KMS-11 (cell line): ENCODE measurements around the gene ARSK.

Experiments used
- H2AFZ ChIP-seq: fragments of 200-600 bp; sonication (generic); 2 replicates; pipeline ENCODE4 v1.6.1; 2016; ENCODE audit warnings: antibody characterized with exemption, mixed run types, low read depth
- H3K27ac ChIP-seq: fragments of 200-600 bp; sonication (generic); 2 replicates; pipeline ENCODE4 v1.6.1; 2016; ENCODE audit warnings: mild to moderate bottlenecking, mixed run types
- H3K27me3 ChIP-seq: fragments of 200-600 bp; sonication (generic); 2 replicates; pipeline ENCODE4 v1.6.1; 2017; ENCODE audit warnings: mild to moderate bottlenecking, low read depth, mixed run types, moderate library complexity; ENCODE audit not compliant: insufficient read depth
- H3K36me3 ChIP-seq: fragments of 200-600 bp; sonication (generic); 2 replicates; pipeline ENCODE4 v1.6.1; 2017; ENCODE audit warnings: mild to moderate bottlenecking, mixed run types; ENCODE audit not compliant: insufficient read depth
- H3K4me1 ChIP-seq: fragments of 200-600 bp; sonication (generic); 2 replicates; pipeline ENCODE4 v1.6.1; 2016; ENCODE audit warnings: mild to moderate bottlenecking, low read depth, mixed run types; ENCODE audit not compliant: poor library complexity, severe bottlenecking
- H3K4me2 ChIP-seq: fragments of 200-600 bp; sonication (generic); 2 replicates; pipeline ENCODE4 v1.7.0; 2016; ENCODE audit warnings: mild to moderate bottlenecking, mixed run types
- H3K4me3 ChIP-seq: fragments of 200-600 bp; sonication (generic); IDR thresholded peaks from 2 replicates; pipeline ENCODE4 v1.6.1; 2017; ENCODE audit warnings: low read depth, low read length, mixed read lengths; ENCODE audit not compliant: insufficient read depth
- H3K79me2 ChIP-seq: fragments of 200-600 bp; sonication (generic); 2 replicates; pipeline ENCODE4 v1.6.1; 2016; ENCODE audit warnings: low read depth, mixed run types; ENCODE audit not compliant: insufficient read depth
- H3K9ac ChIP-seq: fragments of 200-600 bp; sonication (generic); 2 replicates; pipeline ENCODE4 v1.6.1; 2016; ENCODE audit warnings: mild to moderate bottlenecking, mixed run types
- H4K20me1 ChIP-seq: fragments of 200-600 bp; sonication (generic); 2 replicates; pipeline ENCODE4 v1.6.1; 2016; ENCODE audit warnings: mild to moderate bottlenecking, mixed run types; ENCODE audit not compliant: insufficient read depth
- CTCF ChIP-seq: fragments of 200-600 bp; sonication (generic); conservative IDR thresholded peaks from 2 replicates; pipeline ENCODE4 v1.6.1; 2017; ENCODE audit warnings: low read depth, mild to moderate bottlenecking, antibody characterized with exemption, low read length, moderate library complexity, mixed read lengths

ARSK gene

GRCh38 chr5:95611396-95611795, 56.5 kb downstream of the ARSK start:
- Histone ChIP-seq H4K20me1 (no peaks in the 10 kb centered on the region), H3K27me3 (no peaks in the 10 kb centered on the region), H3K4me2 (no peak overlapping the region), H3K27ac (no peak overlapping the region), H3K4me3 (no peak overlapping the region), H3K79me2 (no peaks in the 10 kb centered on the region), H3K9ac (no peak overlapping the region), H2AFZ (no peak overlapping the region), H3K4me1 (peaks cover 8% of the 10 kb centered on the region), H3K36me3 (no peaks in the 10 kb centered on the region)
- TF ChIP-seq CTCF, result no peak

GRCh38 chr5:95613514-95613913, 58.6 kb downstream of the ARSK start:
- no peak for TF ChIP-seq CTCF
- Histone ChIP-seq H3K27ac (no peak overlapping the region), H3K4me2 (no peak overlapping the region), H3K79me2 (no peaks in the 10 kb centered on the region), H3K4me1 (peaks cover 8% of the 10 kb centered on the region), H2AFZ (no peak overlapping the region), H3K9ac (no peak overlapping the region), H3K27me3 (no peaks in the 10 kb centered on the region), H3K4me3 (no peak overlapping the region), H3K36me3 (no peaks in the 10 kb centered on the region), H4K20me1 (no peaks in the 10 kb centered on the region)

GRCh38 chr5:95615164-95615467, 60.2 kb downstream of the ARSK start:
- Histone ChIP-seq H3K27me3 (no peaks in the 10 kb centered on the region), H3K4me3 (no peak overlapping the region), H2AFZ (no peak overlapping the region), H3K4me2 (no peak overlapping the region), H3K36me3 (no peaks in the 10 kb centered on the region), H3K27ac (no peak overlapping the region), H4K20me1 (no peaks in the 10 kb centered on the region), H3K79me2 (no peaks in the 10 kb centered on the region), H3K4me1 (peaks cover 18% of the 10 kb centered on the region), H3K9ac (no peak overlapping the region)
- TF ChIP-seq CTCF, result no peak

- no peak overlapping the region for H3K4me2 ChIP-seq
- H3K27ac ChIP-seq, result no peak overlapping the region
- no peaks in the 10 kb centered on the region for H4K20me1 ChIP-seq
- no peaks in the 10 kb centered on the region for H3K79me2 ChIP-seq
- H3K27me3 ChIP-seq, result no peaks in the 10 kb centered on the region
- no peak overlapping the region for H3K9ac ChIP-seq
- H3K4me3 ChIP-seq, result no peak overlapping the region
- no peak for TF ChIP-seq CTCF
- H3K4me1 ChIP-seq, result peaks cover 27% of the 10 kb centered on the region
- H3K36me3 ChIP-seq, result no peaks in the 10 kb centered on the region
- H2AFZ ChIP-seq, result no peak overlapping the region
Observed at GRCh38 chr5:95617057-95617456, 62.2 kb downstream of the ARSK start.

- H3K27ac ChIP-seq, result no peak overlapping the region
- H3K4me2 ChIP-seq, result peak overlapping the region; percentile 86
- no peak overlapping the region for H3K9ac ChIP-seq
- H3K4me1 ChIP-seq, result peaks cover 29% of the 10 kb centered on the region
- H2AFZ ChIP-seq, result peak overlapping the region; percentile 97; the same call in 1 of the 2 replicates
- no peak overlapping the region for H3K4me3 ChIP-seq
- H3K27me3 ChIP-seq, result no peaks in the 10 kb centered on the region; the same call in 1 of the 2 replicates
- no peaks in the 10 kb centered on the region for H3K36me3 ChIP-seq
- TF ChIP-seq CTCF, result no peak
- no peaks in the 10 kb centered on the region for H4K20me1 ChIP-seq
- no peaks in the 10 kb centered on the region for H3K79me2 ChIP-seq
Observed at GRCh38 chr5:95619096-95619495, 64.2 kb downstream of the ARSK start.
